Testis (tissue), 3 donors: ENCODE results near the gene CDH4. TPM values are rescaled to one million over a fixed set of nuclear protein-coding genes. Genes with fewer than 3 reads are reported as not detected.

Experiments
- DNase-seq: peaks from one replicate; pipeline ENCODE4 v3.0.0-alpha.2; 2019
- H3K27ac ChIP-seq, 2 donors: fragments of 200-600 bp; sonication (generic); one replicate each; pipeline ENCODE4 v1.5.1; 2019
- H3K27me3 ChIP-seq: fragments of 200-600 bp; sonication (generic); one replicate; pipeline ENCODE4 v1.5.1; 2019
- H3K36me3 ChIP-seq: fragments of 200-600 bp; sonication (generic); one replicate; pipeline ENCODE4 v1.5.1; 2017; ENCODE audit warnings: low read depth; ENCODE audit errors: missing control alignments
- H3K4me1 ChIP-seq: fragments of 200-600 bp; sonication (generic); one replicate; pipeline ENCODE4 v1.5.1; 2019
- H3K4me3 ChIP-seq, 2 donors: fragments of 200-600 bp; sonication (generic); one replicate each; pipeline ENCODE4 v1.5.1; 2017 to 2019
- H3K9me3 ChIP-seq: fragments of 200-600 bp; sonication (generic); one replicate; pipeline ENCODE4 v1.5.1; 2017
- CTCF ChIP-seq, 3 experiments: fragments of 450-650 bp in 2 of 3; fragments of 200-600 bp in 1 of 3; sonication (generic) in 1 of 3; IDR thresholded peaks; one replicate each; pipeline ENCODE4 v1.5.1; 2016 to 2019; ENCODE audit warnings: antibody characterized with exemption in 3 of 3, mild to moderate bottlenecking in 2 of 3, moderate library complexity in 1 of 3
- POLR2A ChIP-seq: fragments of 450-650 bp; IDR thresholded peaks from one replicate; pipeline ENCODE4 v1.6.1; 2017; ENCODE audit warnings: antibody characterized with exemption, mild to moderate bottlenecking, moderate library complexity
- WGBS, 2 donors: methylation state at CpG; one replicate each; pipeline ENCODE4 v1.1.5; 2018; 5-methylcytosine and 5-hydroxymethylcytosine counted together
- intact Hi-C: fragments of 100-400 bp; cut with DNase I; formaldehyde crosslinking; loops from one replicate; pipeline ENCODE4 v1.15.1; 2023; ENCODE audit warnings: low total_unique reads
- polyA plus RNA-seq: library from polyadenylated mRNA; stranded (reverse); fragments of 350-450 nt; fragmentation: Illumina TruSeq; extraction: RNeasy Lipid Tissue Mini Kit (QIAGEN cat#74804); gene quantifications from one replicate; pipeline ENCODE4 v1.2.3, GENCODE V29; 2014; ENCODE audit warnings: low read depth, low replicate concordance; ENCODE audit not compliant: insufficient read depth
- total RNA-seq, 2 donors: library from RNA; depleted of rRNA; stranded (reverse); fragments of >200 nt; gene quantifications; one replicate each; pipeline ENCODE4 v1.2.3, GENCODE V29; 2016

The CDH4 gene
- total and polyA plus RNA-seq, 3 donors from 2014 or later = 1.4 to 3.3 (median 1.9) TPM

GRCh38 chr20:61522498-61523090 lies 270.5 kb downstream of the CDH4 start:
- no peak for DNase-seq
- H3K27ac ChIP-seq = no peak overlapping the region
- intact Hi-C loops = no loop called here
- 79 to 88% methylated on average over 23 to 25 of the region's 25 CpGs for WGBS, 2 donors
- H3K27me3 ChIP-seq = no peaks in the 10 kb centered on the region
- H3K4me1 ChIP-seq = no peaks in the 10 kb centered on the region
- no peaks in the 10 kb centered on the region for H3K9me3 ChIP-seq
- H3K4me3 ChIP-seq = no peak overlapping the region
- TF ChIP-seq CTCF (IDR thresholded peaks at IDR 0.05) (no peak), POLR2A (no peak)
- no peaks in the 10 kb centered on the region for H3K36me3 ChIP-seq

- Histone ChIP-seq H3K27ac (no peak overlapping the region), H3K4me1 (no peaks in the 10 kb centered on the region), H3K36me3 (no peaks in the 10 kb centered on the region), H3K9me3 (no peaks in the 10 kb centered on the region), H3K4me3 (no peak overlapping the region), H3K27me3 (no peaks in the 10 kb centered on the region)
- no peak for DNase-seq
- intact Hi-C loops = no loop called here
- WGBS, 2 donors = 90 to 93% methylated on average over 19 of the region's 19 CpGs
- TF ChIP-seq CTCF (IDR thresholded peaks at IDR 0.05) (no peak), POLR2A (no peak)
Measured at GRCh38 chr20:61523145-61523544, 271.1 kb downstream of the CDH4 start.

GRCh38 chr20:61524951-61525666 lies 273.0 kb downstream of the CDH4 start:
- no peak overlapping the region for H3K4me3 ChIP-seq
- no peaks in the 10 kb centered on the region for H3K9me3 ChIP-seq
- intact Hi-C loops = no loop called here
- H3K27ac ChIP-seq = no peak overlapping the region
- no peak for DNase-seq
- H3K27me3 ChIP-seq = no peaks in the 10 kb centered on the region
- WGBS, 2 donors = 70 to 74% methylated on average over 9 to 13 of the region's 13 CpGs
- no peak for TF ChIP-seq CTCF (IDR thresholded peaks at IDR 0.05)
- no peak for TF ChIP-seq POLR2A
- no peaks in the 10 kb centered on the region for H3K4me1 ChIP-seq
- no peaks in the 10 kb centered on the region for H3K36me3 ChIP-seq

- intact Hi-C loops = no loop called here
- H3K4me3 ChIP-seq = no peak overlapping the region
- 56 to 66% methylated on average over 18 to 21 of the region's 21 CpGs for WGBS, 2 donors
- no peaks in the 10 kb centered on the region for H3K9me3 ChIP-seq
- H3K27ac ChIP-seq = no peak overlapping the region
- H3K36me3 ChIP-seq = no peaks in the 10 kb centered on the region
- no peak for DNase-seq
- no peak for TF ChIP-seq POLR2A
- TF ChIP-seq CTCF (IDR thresholded peaks at IDR 0.05) = no peak
- no peaks in the 10 kb centered on the region for H3K4me1 ChIP-seq
- H3K27me3 ChIP-seq = no peaks in the 10 kb centered on the region
Measured at GRCh38 chr20:61525781-61526431, 273.8 kb downstream of the CDH4 start.
